ENCODE results near the gene PGGT1B. TPM values are rescaled to one million over a fixed set of nuclear protein-coding genes. Genes with fewer than 3 reads are reported as not detected.

PGGT1B gene
- total RNA-seq, 1 experiment from 2014 or later: 59.7 TPM

DNA sequence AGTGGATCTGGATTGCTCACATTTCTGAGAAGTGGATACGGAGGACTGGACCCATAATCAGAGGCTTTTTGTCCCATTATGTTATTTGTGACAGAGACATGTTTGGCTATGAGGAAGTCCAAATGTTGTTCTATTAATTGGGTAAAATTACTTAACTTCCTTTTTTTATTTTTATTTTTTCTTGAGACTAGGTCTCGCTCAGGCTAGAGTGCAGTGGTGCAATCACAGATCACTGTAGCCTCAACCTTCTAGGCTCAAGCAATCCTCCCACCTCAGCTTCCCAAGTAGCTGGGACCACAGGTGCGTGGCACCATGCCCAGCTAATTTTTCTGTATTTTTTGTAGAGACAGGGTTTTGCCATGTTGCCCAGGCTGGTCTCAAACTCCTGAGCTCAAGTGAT lies 11.9 kb upstream of the PGGT1B start:
- H2AFZ ChIP-seq (ENCODE audit: low read length): no peak overlapping the region
- no peaks in the 10 kb centered on the region for H3K4me1 ChIP-seq (ENCODE audit: insufficient read depth, low read length)
- H3K27ac ChIP-seq (ENCODE audit: insufficient read length, low read depth, low read length): no peak overlapping the region
- Mint-ChIP-seq H3K9me3 (no peaks in the 10 kb centered on the region), H3K27ac (no peak overlapping the region), H3K36me3 (ENCODE audit: insufficient read depth in 1 of 3, low read depth in 3 of 3) (peaks cover 3 to 36% (median 34%) of the 10 kb centered on the region in 3 experiments; a peak in 6 of 7 replicates), H3K4me3 (no peak overlapping the region), H3K4me1 (no peaks in the 10 kb centered on the region), H3K27me3 (ENCODE audit: low read depth) (no peaks in the 10 kb centered on the region)
- no peak for DNase-seq
- H2BK12ac ChIP-seq (ENCODE audit: insufficient read length, low read depth, low read length): no peak overlapping the region
- no peaks in the 10 kb centered on the region for H3K79me2 ChIP-seq (ENCODE audit: insufficient read depth, low read length)
- H3K79me1 ChIP-seq (ENCODE audit: insufficient read depth, low read depth, low read length, poor library complexity, severe bottlenecking): no peaks in the 10 kb centered on the region
- no peak overlapping the region for H3K4me2 ChIP-seq (ENCODE audit: insufficient read depth, insufficient read length, low read length)
- TF ChIP-seq, protein P1, sequence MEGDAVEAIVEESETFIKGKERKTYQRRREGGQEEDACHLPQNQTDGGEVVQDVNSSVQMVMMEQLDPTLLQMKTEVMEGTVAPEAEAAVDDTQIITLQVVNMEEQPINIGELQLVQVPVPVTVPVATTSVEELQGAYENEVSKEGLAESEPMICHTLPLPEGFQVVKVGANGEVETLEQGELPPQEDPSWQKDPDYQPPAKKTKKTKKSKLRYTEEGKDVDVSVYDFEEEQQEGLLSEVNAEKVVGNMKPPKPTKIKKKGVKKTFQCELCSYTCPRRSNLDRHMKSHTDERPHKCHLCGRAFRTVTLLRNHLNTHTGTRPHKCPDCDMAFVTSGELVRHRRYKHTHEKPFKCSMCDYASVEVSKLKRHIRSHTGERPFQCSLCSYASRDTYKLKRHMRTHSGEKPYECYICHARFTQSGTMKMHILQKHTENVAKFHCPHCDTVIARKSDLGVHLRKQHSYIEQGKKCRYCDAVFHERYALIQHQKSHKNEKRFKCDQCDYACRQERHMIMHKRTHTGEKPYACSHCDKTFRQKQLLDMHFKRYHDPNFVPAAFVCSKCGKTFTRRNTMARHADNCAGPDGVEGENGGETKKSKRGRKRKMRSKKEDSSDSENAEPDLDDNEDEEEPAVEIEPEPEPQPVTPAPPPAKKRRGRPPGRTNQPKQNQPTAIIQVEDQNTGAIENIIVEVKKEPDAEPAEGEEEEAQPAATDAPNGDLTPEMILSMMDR (conservative IDR thresholded peaks at IDR 0.05): no peak
- H3K27me3 ChIP-seq (ENCODE audit: insufficient read depth, low read length): no peaks in the 10 kb centered on the region
- H3K14ac ChIP-seq (ENCODE audit: insufficient read depth, low read length): no peak overlapping the region
- H3K23ac ChIP-seq (ENCODE audit: insufficient read length, low read depth, low read length): no peak overlapping the region
- H3K18ac ChIP-seq (ENCODE audit: insufficient read length, low read depth, low read length): no peak overlapping the region
- H3K4ac ChIP-seq (ENCODE audit: low read depth, low read length): no peak overlapping the region
- H3K9ac ChIP-seq (ENCODE audit: extremely low read depth, insufficient read length, low read length): no peak overlapping the region
- no peak overlapping the region for H4K91ac ChIP-seq (ENCODE audit: insufficient read length, low read depth, low read length)
- H3K9me3 ChIP-seq (ENCODE audit: control insufficient read depth, low read depth, low read length): no peaks in the 10 kb centered on the region
- H3K56ac ChIP-seq (ENCODE audit: insufficient read length, low read depth, low read length): no peak overlapping the region
- no peak overlapping the region for H4K8ac ChIP-seq (replicated peaks; ENCODE audit: insufficient read length, low read depth, low read length)
- no peak overlapping the region for H2BK120ac ChIP-seq (ENCODE audit: low read depth, low read length, poor library complexity, severe bottlenecking)
- no peak overlapping the region for H2BK15ac ChIP-seq (ENCODE audit: low read depth, low read length)
- no peak overlapping the region for H4K5ac ChIP-seq (ENCODE audit: insufficient read length, low read depth, low read length)
- no peak overlapping the region for H2BK20ac ChIP-seq (ENCODE audit: low read depth, low read length, poor library complexity, severe bottlenecking)
- H3K23me2 ChIP-seq (ENCODE audit: insufficient read length, low read depth, low read length, poor library complexity, severe bottlenecking): no peaks in the 10 kb centered on the region
- H2AK5ac ChIP-seq (ENCODE audit: insufficient read length, low read length): no peak overlapping the region
- no peak overlapping the region for H2BK5ac ChIP-seq (ENCODE audit: insufficient read length, low read length)
- H4K20me1 ChIP-seq (ENCODE audit: control insufficient read depth, insufficient read depth, insufficient read length): no peaks in the 10 kb centered on the region
- no peak overlapping the region for H3T11ph ChIP-seq (ENCODE audit: low read length)
- no CpG with 5 or more reads among the region's 3 CpGs for WGBS (ENCODE audit: extremely low coverage, insufficient read length, low lambda C conversion rate)
